H1 (cell line): Measurements from ENCODE around the gene TIMM22. TPM values are rescaled to one million over a fixed set of nuclear protein-coding genes. Genes with fewer than 3 reads are reported as not detected.

ENCODE experiments used
- HDAC2 ChIP-seq, 2 experiments: fragments of 300-600 bp in 1 of 2; sonication (generic) in 1 of 2; IDR thresholded peaks; 2 replicates each; pipeline ENCODE4 v1.6.1; 2011 to 2012; ENCODE audit warnings: low read depth in 2 of 2, low read length in 2 of 2, mild to moderate bottlenecking in 2 of 2, moderate library complexity in 2 of 2, borderline replicate concordance in 1 of 2, inconsistent platforms in 1 of 2
- POU5F1 ChIP-seq: IDR thresholded peaks from 2 replicates; pipeline ENCODE4 v1.6.1; 2011; ENCODE audit warnings: low read depth, mild to moderate bottlenecking, low read length, moderate library complexity
- RXRA ChIP-seq: IDR thresholded peaks from 2 replicates; pipeline ENCODE4 v1.6.1; 2011; ENCODE audit warnings: low read depth, mild to moderate bottlenecking, low read length, moderate library complexity; ENCODE audit not compliant: insufficient read depth
- TEAD4 ChIP-seq: IDR thresholded peaks from 2 replicates; pipeline ENCODE4 v1.6.1; 2012; ENCODE audit warnings: low read depth, low read length, inconsistent platforms, mixed read lengths
- polyA plus RNA-seq, 7 experiments: library from polyadenylated mRNA; depleted of rRNA in 3 of 7; stranded (reverse) in 5 of 7; unstranded in 2 of 7; fragments of >200 nt in 5 of 7; fragments of 200-250 nt in 2 of 7; gene quantifications; 1 replicate in 5 of 7; 2 replicates in 1 of 7; 4 replicates in 1 of 7; pipeline versions ENCODE4 v1.2.1 to v1.2.3, GENCODE V29; 2011 to 2013; ENCODE audit warnings: missing spikeins in 2 of 7, mixed read lengths in 2 of 7
- total RNA-seq: library from RNA; stranded (reverse); fragmentation: NEBNext Ultra II Directional; extraction: Animal tissue kit (Norgen Biotek cat#: 25700); gene quantifications from 2 replicates; pipeline ENCODE4 v1.2.1, GENCODE V29; 2021
- TF ChIP-seq, protein P1 (sequence below): IDR thresholded peaks from 2 replicates; pipeline ENCODE4 v1.6.1; 2012; ENCODE audit warnings: low read length, inconsistent platforms

TIMM22 gene
- total and polyA plus RNA-seq, 2 of the 8 experiments (the other 6 are each of a cell fraction or from before 2014, with no cell fraction given), result 13.8 to 17.4 TPM

DNA sequence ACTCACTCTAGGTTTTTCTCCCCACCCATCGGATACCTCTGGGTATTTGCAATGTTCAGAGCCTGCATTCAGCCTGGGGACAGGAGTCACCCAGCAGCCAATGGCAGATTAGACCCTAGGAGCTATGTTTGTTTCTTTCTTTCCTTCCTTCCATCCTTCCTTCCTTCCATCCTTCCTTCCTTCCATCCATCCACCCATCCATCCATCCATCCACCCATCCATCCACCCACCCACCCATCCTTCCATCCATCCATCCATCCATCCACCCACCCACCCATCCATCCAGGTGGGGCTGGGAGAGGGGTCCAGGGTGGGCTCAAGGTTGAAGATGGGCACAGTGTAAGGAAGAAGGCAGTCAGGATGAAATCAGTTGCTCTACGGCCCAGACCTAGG, 39.9 kb downstream of the TIMM22 start (continued):
- TF ChIP-seq RXRA (no peak), HDAC2 (IDR thresholded peaks at IDR 0.05; ENCODE audit: borderline replicate concordance in 1 of 2, low read depth in 2 of 2, low read length in 2 of 2) (no peak), POU5F1 (no peak), TEAD4 (no peak)
- TF ChIP-seq, protein P1, sequence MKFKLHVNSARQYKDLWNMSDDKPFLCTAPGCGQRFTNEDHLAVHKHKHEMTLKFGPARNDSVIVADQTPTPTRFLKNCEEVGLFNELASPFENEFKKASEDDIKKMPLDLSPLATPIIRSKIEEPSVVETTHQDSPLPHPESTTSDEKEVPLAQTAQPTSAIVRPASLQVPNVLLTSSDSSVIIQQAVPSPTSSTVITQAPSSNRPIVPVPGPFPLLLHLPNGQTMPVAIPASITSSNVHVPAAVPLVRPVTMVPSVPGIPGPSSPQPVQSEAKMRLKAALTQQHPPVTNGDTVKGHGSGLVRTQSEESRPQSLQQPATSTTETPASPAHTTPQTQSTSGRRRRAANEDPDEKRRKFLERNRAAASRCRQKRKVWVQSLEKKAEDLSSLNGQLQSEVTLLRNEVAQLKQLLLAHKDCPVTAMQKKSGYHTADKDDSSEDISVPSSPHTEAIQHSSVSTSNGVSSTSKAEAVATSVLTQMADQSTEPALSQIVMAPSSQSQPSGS, result no peak
